KMS-11 (cell line): ENCODE results near the gene PGLYRP4.

Experiments
- H2AFZ ChIP-seq: fragments of 200-600 bp; sonication (generic); 2 replicates; pipeline ENCODE4 v1.6.1; 2016; ENCODE audit warnings: antibody characterized with exemption, mixed run types, low read depth
- H3K27ac ChIP-seq: fragments of 200-600 bp; sonication (generic); 2 replicates; pipeline ENCODE4 v1.6.1; 2016; ENCODE audit warnings: mild to moderate bottlenecking, mixed run types
- H3K27me3 ChIP-seq: fragments of 200-600 bp; sonication (generic); 2 replicates; pipeline ENCODE4 v1.6.1; 2017; ENCODE audit warnings: mild to moderate bottlenecking, low read depth, mixed run types, moderate library complexity; ENCODE audit not compliant: insufficient read depth
- H3K36me3 ChIP-seq: fragments of 200-600 bp; sonication (generic); 2 replicates; pipeline ENCODE4 v1.6.1; 2017; ENCODE audit warnings: mild to moderate bottlenecking, mixed run types; ENCODE audit not compliant: insufficient read depth
- H3K4me1 ChIP-seq: fragments of 200-600 bp; sonication (generic); 2 replicates; pipeline ENCODE4 v1.6.1; 2016; ENCODE audit warnings: mild to moderate bottlenecking, low read depth, mixed run types; ENCODE audit not compliant: poor library complexity, severe bottlenecking
- H3K4me2 ChIP-seq: fragments of 200-600 bp; sonication (generic); 2 replicates; pipeline ENCODE4 v1.7.0; 2016; ENCODE audit warnings: mild to moderate bottlenecking, mixed run types
- H3K4me3 ChIP-seq: fragments of 200-600 bp; sonication (generic); IDR thresholded peaks from 2 replicates; pipeline ENCODE4 v1.6.1; 2017; ENCODE audit warnings: low read depth, low read length, mixed read lengths; ENCODE audit not compliant: insufficient read depth
- H3K79me2 ChIP-seq: fragments of 200-600 bp; sonication (generic); 2 replicates; pipeline ENCODE4 v1.6.1; 2016; ENCODE audit warnings: low read depth, mixed run types; ENCODE audit not compliant: insufficient read depth
- H3K9ac ChIP-seq: fragments of 200-600 bp; sonication (generic); 2 replicates; pipeline ENCODE4 v1.6.1; 2016; ENCODE audit warnings: mild to moderate bottlenecking, mixed run types
- H4K20me1 ChIP-seq: fragments of 200-600 bp; sonication (generic); 2 replicates; pipeline ENCODE4 v1.6.1; 2016; ENCODE audit warnings: mild to moderate bottlenecking, mixed run types; ENCODE audit not compliant: insufficient read depth
- TF ChIP-seq, protein P1 (sequence below): fragments of 200-600 bp; sonication (generic); conservative IDR thresholded peaks from 2 replicates; pipeline ENCODE4 v1.6.1; 2017; ENCODE audit warnings: low read depth, mild to moderate bottlenecking, antibody characterized with exemption, low read length, moderate library complexity, mixed read lengths

The PGLYRP4 gene

GRCh38 chr1:153348511-153349362, at the start of gene PGLYRP4:
Gene PGLYRP4 (minus strand): TSS chr1:153348841. CDS start chr1:153347932, 909 bp downstream.
- Histone ChIP-seq H3K4me1 (peaks cover 38% of the 10 kb centered on the region), H3K9ac (no peak within 1 kb of the TSS), H2AFZ (no peak within 1 kb of the TSS), H3K4me2 (no peak within 1 kb of the TSS), H3K36me3 (no peaks in the 10 kb centered on the region), H3K27me3 (no peaks in the 10 kb centered on the region), H4K20me1 (no peaks in the 10 kb centered on the region), H3K79me2 (no peaks in the 10 kb centered on the region), H3K27ac (no peak within 1 kb of the TSS), H3K4me3 (no peak within 1 kb of the TSS)
- TF ChIP-seq, protein P1, sequence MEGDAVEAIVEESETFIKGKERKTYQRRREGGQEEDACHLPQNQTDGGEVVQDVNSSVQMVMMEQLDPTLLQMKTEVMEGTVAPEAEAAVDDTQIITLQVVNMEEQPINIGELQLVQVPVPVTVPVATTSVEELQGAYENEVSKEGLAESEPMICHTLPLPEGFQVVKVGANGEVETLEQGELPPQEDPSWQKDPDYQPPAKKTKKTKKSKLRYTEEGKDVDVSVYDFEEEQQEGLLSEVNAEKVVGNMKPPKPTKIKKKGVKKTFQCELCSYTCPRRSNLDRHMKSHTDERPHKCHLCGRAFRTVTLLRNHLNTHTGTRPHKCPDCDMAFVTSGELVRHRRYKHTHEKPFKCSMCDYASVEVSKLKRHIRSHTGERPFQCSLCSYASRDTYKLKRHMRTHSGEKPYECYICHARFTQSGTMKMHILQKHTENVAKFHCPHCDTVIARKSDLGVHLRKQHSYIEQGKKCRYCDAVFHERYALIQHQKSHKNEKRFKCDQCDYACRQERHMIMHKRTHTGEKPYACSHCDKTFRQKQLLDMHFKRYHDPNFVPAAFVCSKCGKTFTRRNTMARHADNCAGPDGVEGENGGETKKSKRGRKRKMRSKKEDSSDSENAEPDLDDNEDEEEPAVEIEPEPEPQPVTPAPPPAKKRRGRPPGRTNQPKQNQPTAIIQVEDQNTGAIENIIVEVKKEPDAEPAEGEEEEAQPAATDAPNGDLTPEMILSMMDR: no peak

GRCh38 chr1:153397924-153398651, 49.4 kb upstream of the PGLYRP4 start:
- TF ChIP-seq, protein P1: no peak
- Histone ChIP-seq H3K4me1 (no peaks in the 10 kb centered on the region), H3K4me3 (no peak overlapping the region), H3K27ac (no peak overlapping the region), H3K79me2 (no peaks in the 10 kb centered on the region), H3K36me3 (no peaks in the 10 kb centered on the region), H3K27me3 (no peaks in the 10 kb centered on the region), H4K20me1 (no peaks in the 10 kb centered on the region), H3K4me2 (no peak overlapping the region), H2AFZ (no peak overlapping the region), H3K9ac (no peak overlapping the region)

GRCh38 chr1:153397051-153397923, 48.6 kb upstream of the PGLYRP4 start:
- no peak overlapping the region for H3K27ac ChIP-seq
- no peak overlapping the region for H3K9ac ChIP-seq
- H3K4me2 ChIP-seq: no peak overlapping the region
- no peak overlapping the region for H2AFZ ChIP-seq
- no peaks in the 10 kb centered on the region for H3K79me2 ChIP-seq
- no peak overlapping the region for H3K4me3 ChIP-seq
- H3K36me3 ChIP-seq: no peaks in the 10 kb centered on the region
- TF ChIP-seq, protein P1: no peak
- no peaks in the 10 kb centered on the region for H3K27me3 ChIP-seq
- H4K20me1 ChIP-seq: no peaks in the 10 kb centered on the region
- H3K4me1 ChIP-seq: no peaks in the 10 kb centered on the region

GRCh38 chr1:153396461-153396860, 47.8 kb upstream of the PGLYRP4 start:
- H3K27me3 ChIP-seq: no peaks in the 10 kb centered on the region; the same call in 1 of the 2 replicates

More at GRCh38 chr1:153396461-153396860, 47.8 kb upstream of the PGLYRP4 start:
- Histone ChIP-seq H3K9ac (no peak overlapping the region), H3K27ac (no peak overlapping the region), H3K4me1 (no peaks in the 10 kb centered on the region), H3K36me3 (no peaks in the 10 kb centered on the region), H3K4me2 (no peak overlapping the region), H2AFZ (no peak overlapping the region), H3K4me3 (no peak overlapping the region), H4K20me1 (no peaks in the 10 kb centered on the region), H3K79me2 (no peaks in the 10 kb centered on the region)
- TF ChIP-seq, protein P1: no peak
